Lung (tissue), 12 donors: Measurements from ENCODE around the gene P3H4. TPM values are rescaled to one million over a fixed set of nuclear protein-coding genes. Genes with fewer than 3 reads are reported as not detected.
"Not testable (repeated sequence)": the region's sequence is repeated elsewhere in the genome, so short reads cannot be mapped to it uniquely, and the experiment has no call there.

Experiments used
- ATAC-seq: fragments of 200-7000 bp; cut with Tn5 transposase; one replicate; pipeline ENCODE4 v1.9.1; 2020; ENCODE audit warnings: moderate number of reproducible peaks; ENCODE audit not compliant: insufficient read depth, low FRiP score
- DNase-seq, 3 donors: peaks; one replicate each; pipeline ENCODE4 v3.0.0-alpha.2; 2013 to 2017
- H3K27ac ChIP-seq, 2 donors: one replicate each; pipeline ENCODE4 v1.5.1; 2013; ENCODE audit warnings: mild to moderate bottlenecking in 2 of 2, moderate library complexity in 2 of 2, control low read depth in 1 of 2, inconsistent platforms in 1 of 2, low read depth in 1 of 2, low read length in 1 of 2
- H3K27me3 ChIP-seq, 3 donors: one replicate each; pipeline ENCODE4 v1.5.1; 2013; ENCODE audit warnings: low read length in 2 of 3; ENCODE audit not compliant: control insufficient read depth in 3 of 3, insufficient read depth in 3 of 3
- H3K36me3 ChIP-seq, 4 donors: one replicate each; pipeline ENCODE4 v1.5.1; 2013; ENCODE audit warnings: low read length in 4 of 4, mild to moderate bottlenecking in 1 of 4, moderate library complexity in 1 of 4; ENCODE audit not compliant: control insufficient read depth in 4 of 4, insufficient read depth in 4 of 4
- H3K4me1 ChIP-seq, 5 donors: one replicate each; pipeline ENCODE4 v1.5.1; 2013; ENCODE audit warnings: low read length in 5 of 5, mild to moderate bottlenecking in 2 of 5, moderate library complexity in 1 of 5; ENCODE audit not compliant: control insufficient read depth in 5 of 5, insufficient read depth in 5 of 5
- H3K4me3 ChIP-seq: one replicate; pipeline ENCODE4 v1.5.1; 2013; ENCODE audit warnings: mild to moderate bottlenecking, control low read depth, moderate library complexity
- H3K9ac ChIP-seq, 2 donors: one replicate each; pipeline ENCODE4 v1.5.1; 2013; ENCODE audit warnings: low read length in 2 of 2, control low read depth in 1 of 2; ENCODE audit not compliant: insufficient read depth in 1 of 2
- H3K9me3 ChIP-seq, 4 donors: one replicate each; pipeline ENCODE4 v1.5.1; 2013; ENCODE audit warnings: low read length in 3 of 4, mild to moderate bottlenecking in 1 of 4, moderate library complexity in 1 of 4; ENCODE audit not compliant: control insufficient read depth in 4 of 4, insufficient read depth in 3 of 4
- WGBS, 2 donors: extraction: QIAGEN DNeasy Blood & Tissue Kit; methylation state at CpG; one replicate each; pipeline ENCODE4 v1.1.7; 2013; 5-methylcytosine and 5-hydroxymethylcytosine counted together
- polyA plus RNA-seq, 2 donors: library from polyadenylated mRNA; stranded (reverse); fragments of 200-250 nt; gene quantifications; one replicate each; pipeline ENCODE4 v1.2.1, GENCODE V29; 2013
- total RNA-seq, 2 donors: library from RNA; depleted of rRNA in 1 of 2; stranded (reverse); fragments of >200 nt in 1 of 2; gene quantifications; one replicate each; pipeline ENCODE4 v1.2.1, GENCODE V29; 2014 to 2021
- TF ChIP-seq, protein P1 (sequence below): IDR thresholded peaks from 2 replicates; pipeline ENCODE4 v1.5.1; 2012; ENCODE audit warnings: mild to moderate bottlenecking; ENCODE audit errors: control extremely low read depth, extremely low read depth
- donor health status: control.
- donor health status: control.
- donor health status: Bipolar disorder and iron deficiency.
- donor health status: healthy.
- donor health status: DM: yes; HTN: yes; CAD: no.

The P3H4 gene
- total and polyA plus RNA-seq, 4 donors: 6.8 to 13.2 (median 11.0) TPM

- Histone ChIP-seq H3K9ac (peak overlapping the region; percentile 63 to 70), H3K36me3 (peaks cover 5 to 12% (median 9%) of the 10 kb centered on the region in 4 donors), H3K4me3 (peak overlapping the region; percentile 87), H3K27ac (peak overlapping the region; percentile 52 to 65), H3K4me1 (peaks cover 1 to 8% (median 5%) of the 10 kb centered on the region in 5 donors), H3K9me3 (no peaks in the 10 kb centered on the region), H3K27me3 (no peaks in the 10 kb centered on the region)
- WGBS, 2 donors: 20 to 22% methylated on average over 13 of the region's 13 CpGs
- TF ChIP-seq, protein P1, sequence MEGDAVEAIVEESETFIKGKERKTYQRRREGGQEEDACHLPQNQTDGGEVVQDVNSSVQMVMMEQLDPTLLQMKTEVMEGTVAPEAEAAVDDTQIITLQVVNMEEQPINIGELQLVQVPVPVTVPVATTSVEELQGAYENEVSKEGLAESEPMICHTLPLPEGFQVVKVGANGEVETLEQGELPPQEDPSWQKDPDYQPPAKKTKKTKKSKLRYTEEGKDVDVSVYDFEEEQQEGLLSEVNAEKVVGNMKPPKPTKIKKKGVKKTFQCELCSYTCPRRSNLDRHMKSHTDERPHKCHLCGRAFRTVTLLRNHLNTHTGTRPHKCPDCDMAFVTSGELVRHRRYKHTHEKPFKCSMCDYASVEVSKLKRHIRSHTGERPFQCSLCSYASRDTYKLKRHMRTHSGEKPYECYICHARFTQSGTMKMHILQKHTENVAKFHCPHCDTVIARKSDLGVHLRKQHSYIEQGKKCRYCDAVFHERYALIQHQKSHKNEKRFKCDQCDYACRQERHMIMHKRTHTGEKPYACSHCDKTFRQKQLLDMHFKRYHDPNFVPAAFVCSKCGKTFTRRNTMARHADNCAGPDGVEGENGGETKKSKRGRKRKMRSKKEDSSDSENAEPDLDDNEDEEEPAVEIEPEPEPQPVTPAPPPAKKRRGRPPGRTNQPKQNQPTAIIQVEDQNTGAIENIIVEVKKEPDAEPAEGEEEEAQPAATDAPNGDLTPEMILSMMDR: no peak
- DNase-seq (no peak), ATAC-seq (peak; percentile 21)
These were observed 23.6 kb upstream of the P3H4 start for GRCh38 chr17:41835214-41835799.

DNA sequence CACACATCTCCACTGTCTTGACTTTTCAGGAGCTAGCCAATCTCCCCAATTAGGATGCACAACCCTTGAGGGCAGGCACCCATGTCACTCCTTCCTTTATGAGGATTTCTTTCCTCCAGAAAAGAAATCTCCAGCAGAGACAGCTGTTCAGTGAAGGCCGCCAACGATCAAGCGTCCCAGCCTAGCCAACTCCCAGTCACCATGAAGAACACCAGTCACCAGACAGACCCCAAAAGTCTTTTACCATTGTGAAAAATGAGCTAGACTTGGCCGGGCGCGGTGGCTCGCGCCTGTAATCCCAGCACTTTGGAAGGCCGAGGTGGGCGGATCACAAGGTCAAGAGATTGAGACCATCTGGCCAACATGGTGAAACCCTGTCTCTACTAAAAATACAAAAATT, 18.2 kb upstream of the P3H4 start:
- not testable (repeated sequence) for H3K9me3 ChIP-seq, DNase-seq, ATAC-seq, H3K9ac ChIP-seq, H3K4me1 ChIP-seq, H3K27ac ChIP-seq, H3K4me3 ChIP-seq, H3K27me3 ChIP-seq
- 86 to 90% methylated on average over 10 of the region's 10 CpGs for WGBS, 2 donors
- peaks cover 16 to 42% (median 29%) of the 10 kb centered on the region in 4 donors for H3K36me3 ChIP-seq

DNA sequence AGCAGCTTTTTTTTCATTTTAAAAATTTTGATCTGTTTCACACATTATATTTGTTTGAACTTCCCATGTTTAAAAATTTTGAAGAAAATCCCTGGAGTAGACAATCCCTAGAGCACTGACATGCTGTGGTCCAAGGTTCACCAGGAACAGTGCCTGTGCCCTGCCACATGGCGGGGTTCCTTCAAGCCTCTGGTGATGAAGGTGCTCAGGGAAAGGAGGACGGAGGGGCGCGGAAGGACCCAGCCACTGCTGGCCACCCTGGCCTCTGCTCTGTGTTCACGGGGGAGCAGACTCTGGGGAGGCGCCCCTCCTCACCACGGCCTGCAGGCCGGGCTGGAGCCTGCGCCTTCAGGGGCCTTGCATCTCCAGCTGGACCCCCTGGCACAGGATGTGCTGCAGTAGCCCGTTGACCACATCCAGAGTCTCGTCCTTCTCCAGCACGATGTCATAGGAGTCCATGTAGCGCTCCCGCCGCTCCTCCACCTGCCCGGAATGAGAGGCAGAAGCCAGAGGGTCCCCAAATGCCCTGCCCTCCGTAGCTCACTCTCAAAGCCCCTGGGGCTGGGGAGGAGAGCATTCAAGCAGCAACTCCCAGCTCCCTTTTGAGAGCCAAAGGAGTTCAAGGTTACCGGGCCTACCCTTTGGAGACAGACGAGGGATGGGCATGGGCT, 13.6 kb upstream of the P3H4 start:
- DNase-seq (no peak), ATAC-seq (no peak)
- no peak overlapping the region for H3K27ac ChIP-seq
- H3K4me1 ChIP-seq: no peaks in the 10 kb centered on the region
- no peak overlapping the region for H3K4me3 ChIP-seq
- H3K9me3 ChIP-seq: no peaks in the 10 kb centered on the region
- TF ChIP-seq, protein P1: no peak
- no peaks in the 10 kb centered on the region for H3K27me3 ChIP-seq
- no peak overlapping the region for H3K9ac ChIP-seq
- H3K36me3 ChIP-seq: peaks cover 13 to 30% (median 26%) of the 10 kb centered on the region in 4 donors
- WGBS, 2 donors: 93 to 95% methylated on average over 19 of the region's 19 CpGs

DNA sequence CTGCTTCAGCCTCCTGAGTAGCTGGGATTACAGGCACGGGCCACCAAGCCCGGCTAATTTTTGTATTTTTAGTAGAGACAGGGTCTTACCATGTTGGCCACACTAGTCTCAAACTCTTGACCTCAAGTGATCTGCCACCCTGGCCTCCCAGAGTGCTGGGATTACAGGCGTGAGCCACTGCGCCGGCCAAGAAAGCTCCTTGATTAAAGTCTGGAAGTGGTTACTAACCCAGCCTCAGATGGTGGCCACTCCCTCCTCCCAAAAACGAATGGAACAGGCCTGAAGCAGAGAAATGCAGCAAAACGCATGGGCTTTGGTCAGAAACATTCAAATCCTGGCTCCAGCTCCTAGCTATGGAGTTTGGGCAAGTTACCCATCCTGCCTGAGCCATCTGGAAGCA, 12.3 kb upstream of the P3H4 start:
- no peaks in the 10 kb centered on the region for H3K9me3 ChIP-seq
- no peak overlapping the region for H3K9ac ChIP-seq
- WGBS, 2 donors: 66 to 78% methylated on average over 7 of the region's 7 CpGs
- ATAC-seq: no peak
- H3K4me1 ChIP-seq: no peaks in the 10 kb centered on the region
- TF ChIP-seq, protein P1: no peak
- no peak overlapping the region for H3K27ac ChIP-seq
- DNase-seq: no peak
- no peak overlapping the region for H3K4me3 ChIP-seq
- H3K36me3 ChIP-seq: peaks cover 8 to 23% (median 20%) of the 10 kb centered on the region in 4 donors
- H3K27me3 ChIP-seq: no peaks in the 10 kb centered on the region
